ENCODE results near the gene DTX1.

DTX1 gene

DNA sequence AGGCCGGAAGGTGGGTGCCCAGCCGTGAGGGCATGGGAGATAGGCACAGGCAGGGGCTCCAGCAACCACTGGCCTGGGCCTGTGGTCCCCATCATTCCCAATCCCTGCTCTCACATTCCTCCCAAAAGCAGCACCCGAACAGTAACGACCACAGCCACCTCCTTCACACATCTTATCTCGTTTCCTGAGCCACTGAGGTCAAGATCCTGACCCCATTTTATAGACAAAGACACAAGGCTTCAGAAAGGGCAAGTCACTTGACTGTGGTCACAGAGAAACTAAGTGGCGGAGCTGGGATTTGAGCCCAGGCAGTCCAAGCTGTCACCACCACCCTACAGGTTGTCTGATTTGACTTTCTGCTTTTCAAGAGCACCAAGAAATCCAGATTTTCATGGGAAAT, 38.9 kb downstream of the DTX1 start:
- no peak for DNase-seq

- DNase-seq: no peak
Measured at GRCh38 chr12:113096675-113097461, 40.3 kb downstream of the DTX1 start.

GRCh38 chr12:113097716-113098440, 41.3 kb downstream of the DTX1 start:
- no peak for DNase-seq

DNA sequence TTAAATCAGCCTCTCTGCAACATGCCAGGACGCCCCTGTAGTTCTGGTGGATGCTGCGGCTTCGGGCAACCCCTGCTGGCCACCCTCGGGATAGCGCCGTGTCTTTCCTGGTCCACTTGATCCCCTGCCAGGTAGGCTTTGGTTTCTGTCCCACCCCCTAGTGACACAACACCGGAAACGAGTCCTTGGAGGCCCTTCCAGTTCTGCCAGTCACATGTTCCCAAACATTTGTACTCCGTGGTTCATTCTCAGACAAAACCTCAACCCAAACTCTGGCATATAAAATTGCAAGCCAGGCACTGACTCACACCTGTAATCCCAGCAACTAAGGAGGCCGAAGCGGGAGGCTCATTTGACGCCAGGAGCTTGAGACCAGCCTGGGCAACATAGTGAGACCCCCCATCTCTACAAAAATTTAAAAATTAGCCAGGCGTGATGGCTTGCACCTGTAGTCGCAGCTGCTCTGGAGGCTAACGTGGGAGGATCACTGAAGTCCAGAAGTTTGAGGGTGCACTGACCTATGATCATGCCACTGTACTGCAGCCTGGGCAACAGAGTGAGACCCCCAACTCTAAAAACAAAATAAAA, 42.0 kb downstream of the DTX1 start:
- DNase-seq: peak; percentile 58

DNA sequence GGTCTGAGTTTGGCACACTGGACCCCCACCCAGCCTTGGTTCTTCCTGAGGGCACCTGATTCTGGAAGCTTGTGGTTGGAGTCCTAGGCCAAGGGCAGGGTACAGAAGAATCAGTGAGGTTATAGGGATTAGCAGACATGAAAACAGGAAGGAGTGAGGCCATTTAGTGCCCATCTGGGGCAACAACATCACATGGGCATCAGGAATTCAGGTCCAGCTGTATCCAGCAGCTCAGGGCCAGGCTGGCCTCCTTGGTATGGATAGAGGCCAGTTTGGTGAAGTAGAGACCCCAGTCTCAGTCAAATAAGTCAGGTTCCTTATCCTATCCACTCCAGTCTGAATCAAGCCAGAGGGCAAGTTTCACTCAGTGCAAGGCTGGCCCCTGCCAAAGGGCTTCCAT, 42.8 kb downstream of the DTX1 start:
- DNase-seq: no peak

DNA sequence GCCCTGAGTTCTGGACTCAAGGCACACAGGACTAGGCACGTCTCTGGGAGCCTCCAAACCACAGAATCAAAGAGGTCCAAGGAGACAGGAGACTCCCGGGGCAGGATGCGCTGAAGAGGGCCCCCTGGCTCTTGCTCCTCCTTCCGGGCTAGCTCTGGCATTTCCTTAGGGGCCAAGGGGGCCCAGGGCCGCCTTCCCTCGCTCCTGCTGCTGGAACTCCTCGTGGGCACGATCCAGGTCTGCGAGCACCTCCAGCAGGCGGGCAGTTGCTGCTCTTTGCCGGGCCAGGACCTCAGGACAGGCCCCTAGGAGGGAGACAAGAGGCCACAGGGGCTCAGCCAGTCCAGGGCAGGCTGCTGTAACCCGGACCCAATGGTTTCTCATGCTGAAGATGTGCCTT, 43.2 kb downstream of the DTX1 start:
- DNase-seq: no peak

DNA sequence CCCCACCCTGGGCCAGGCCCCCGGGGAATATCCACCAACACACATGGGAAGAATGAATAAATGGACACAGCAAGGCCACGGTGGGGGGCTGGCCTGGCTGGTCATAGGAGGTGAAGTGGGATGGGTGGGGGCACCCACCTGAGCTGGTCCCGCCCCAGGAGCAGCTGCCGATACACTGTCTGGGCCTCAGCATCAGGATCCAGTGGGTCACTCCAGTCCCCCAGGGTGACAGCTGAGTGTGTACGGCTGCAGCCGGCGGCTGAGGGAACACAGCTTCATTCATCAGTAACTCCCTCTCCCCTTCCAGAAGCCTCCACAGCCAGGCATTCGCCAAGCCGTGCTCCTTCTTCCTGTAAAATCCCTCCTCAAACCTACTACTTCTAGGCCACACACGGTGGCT, 45.2 kb downstream of the DTX1 start:
- DNase-seq: no peak

- DNase-seq: no peak
Measured at GRCh38 chr12:113102811-113103210, 46.3 kb downstream of the DTX1 start.

- DNase-seq: peak; percentile 49
Measured at GRCh38 chr12:113103756-113104450, 47.4 kb downstream of the DTX1 start.

GRCh38 chr12:113104953-113105510, 48.5 kb downstream of the DTX1 start:
- no peak for DNase-seq

- DNase-seq: no peak
Measured at GRCh38 chr12:113105606-113106271, 49.2 kb downstream of the DTX1 start.

DNA sequence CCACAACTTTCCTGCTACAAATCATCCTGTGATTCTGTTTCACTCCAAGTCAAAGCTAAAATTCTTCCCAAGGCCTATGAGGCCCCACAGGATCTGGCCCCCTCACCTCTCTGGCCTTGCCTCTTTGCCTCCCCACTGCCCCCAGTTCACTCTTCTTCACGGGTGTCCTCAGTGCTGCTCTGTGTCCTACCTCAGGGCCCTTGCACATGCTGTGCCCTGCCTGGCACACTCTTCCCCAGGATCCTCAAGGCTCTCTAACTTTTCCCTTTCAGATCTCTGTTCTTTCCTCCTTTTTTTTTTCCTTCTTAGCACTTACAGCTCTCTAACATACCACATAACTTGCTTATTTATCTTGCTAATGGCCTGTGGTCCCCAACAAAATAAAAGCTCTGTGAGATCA, 49.8 kb downstream of the DTX1 start:
- DNase-seq: no peak

- no peak for DNase-seq
Measured at GRCh38 chr12:113108308-113108707, 51.8 kb downstream of the DTX1 start.

DNA sequence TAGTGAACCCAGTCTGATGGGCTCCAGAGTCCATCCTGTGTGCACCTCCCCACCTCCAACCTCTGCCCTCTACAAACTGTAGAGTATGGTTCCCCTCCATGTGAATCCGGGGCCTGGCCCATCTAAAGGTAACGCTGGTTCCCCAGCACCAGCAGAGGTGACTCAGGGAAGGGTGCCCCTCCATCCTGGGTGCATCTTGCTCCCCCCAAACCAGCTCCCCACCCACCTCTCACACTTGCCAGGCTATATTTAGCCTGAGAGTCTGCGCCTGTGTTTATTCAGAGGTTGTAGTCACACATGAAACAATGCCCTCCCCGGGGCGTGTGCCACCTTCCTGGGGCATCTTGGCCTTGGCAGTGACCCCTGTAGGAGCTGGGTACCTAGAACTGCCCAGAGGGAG, 52.8 kb downstream of the DTX1 start:
- DNase-seq: no peak

DNA sequence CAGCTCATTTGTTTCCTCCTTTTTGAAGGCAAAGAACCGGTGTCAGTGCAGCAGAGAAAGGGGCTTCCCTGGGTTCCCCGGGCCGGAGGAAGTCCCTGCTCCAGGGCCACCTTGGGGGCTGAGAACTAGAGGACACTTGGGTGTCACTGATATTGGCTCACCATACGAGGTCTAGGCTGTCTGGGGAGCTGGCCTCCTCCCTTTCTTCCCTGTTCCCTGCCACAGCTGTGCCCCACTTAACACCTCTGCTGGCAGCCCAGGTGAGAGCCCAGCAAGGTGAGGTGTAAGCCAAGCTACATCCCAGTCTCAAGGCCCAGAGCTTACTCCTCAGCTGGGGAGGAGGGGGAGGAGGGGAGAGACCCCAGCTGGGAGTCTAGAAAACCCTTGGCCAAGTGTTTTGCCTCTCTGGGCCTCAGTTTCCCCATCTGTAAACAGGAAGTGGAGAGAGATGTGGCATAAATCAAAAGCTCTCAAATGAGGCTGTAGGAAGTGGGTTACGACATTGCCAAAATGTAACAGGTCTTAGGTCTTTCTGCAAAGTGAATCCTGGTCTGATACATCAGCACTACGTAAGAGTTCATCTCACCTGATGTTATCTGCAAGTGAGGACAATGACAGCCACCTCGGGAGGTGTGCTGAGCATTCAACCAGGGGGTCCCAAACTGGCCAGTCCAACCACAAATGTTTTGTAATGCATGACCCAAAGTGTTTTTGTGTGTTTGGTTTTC, 53.5 kb downstream of the DTX1 start:
- peak; percentile 15 for DNase-seq

- DNase-seq: no peak
Measured at GRCh38 chr12:113111247-113111646, 54.7 kb downstream of the DTX1 start.

GRCh38 chr12:113112043-113112899, 55.7 kb downstream of the DTX1 start:
- no peak for DNase-seq

DNA sequence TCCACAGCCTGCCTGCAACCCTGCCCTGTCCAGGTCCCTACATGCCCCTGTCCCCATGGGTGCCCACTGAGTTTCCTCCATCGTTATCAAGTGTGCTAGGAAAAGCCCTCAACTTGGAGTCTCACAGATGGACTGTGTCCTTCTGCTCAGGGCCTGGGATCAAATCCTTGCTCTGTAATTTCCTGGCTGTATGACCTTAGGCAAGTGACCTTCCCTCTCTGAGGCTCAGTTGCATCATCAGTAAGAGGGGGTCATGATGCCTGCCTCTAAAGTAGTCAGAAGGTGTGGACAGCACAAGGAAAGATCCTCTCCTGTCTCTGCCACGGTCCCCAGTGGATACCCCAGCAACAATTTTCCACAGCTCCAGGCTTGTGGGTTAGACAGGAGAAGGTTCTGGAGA, 56.9 kb downstream of the DTX1 start:
- DNase-seq: no peak

DNA sequence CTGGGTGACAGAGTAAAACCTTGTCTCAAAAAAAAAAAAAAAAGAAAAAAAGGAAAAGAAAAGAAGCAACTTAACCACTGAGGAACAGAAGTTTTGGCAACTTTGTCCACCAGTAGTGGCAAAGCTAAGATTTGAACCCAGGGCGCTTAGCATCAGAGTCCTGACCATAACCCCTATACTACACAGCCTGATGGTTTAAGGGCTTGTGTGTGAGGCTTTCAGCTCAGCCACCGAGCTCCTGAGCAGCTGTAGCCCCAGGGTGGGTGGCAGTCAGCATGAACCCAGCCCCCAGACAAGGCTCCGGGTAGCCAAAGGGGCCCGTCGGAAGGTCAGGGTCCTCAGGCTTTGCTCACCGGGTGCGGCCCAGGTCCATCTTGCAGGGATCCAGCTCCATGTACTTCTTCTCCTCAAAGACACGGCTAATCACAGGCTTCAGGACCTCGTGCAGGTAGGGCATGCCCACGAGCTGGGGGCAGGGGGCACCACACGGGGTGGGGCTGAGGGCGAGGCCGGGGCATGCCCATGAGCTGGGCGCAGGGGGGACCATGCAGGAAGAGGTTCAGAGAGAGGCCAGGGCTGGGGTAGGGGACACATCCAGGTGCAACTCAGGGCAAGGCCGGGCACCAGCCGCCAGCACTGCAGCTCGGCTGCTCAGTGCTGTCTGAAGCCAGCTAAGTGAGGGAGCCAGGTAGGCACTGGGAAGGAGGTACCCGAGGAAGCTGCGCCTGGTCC, 58.1 kb downstream of the DTX1 start:
- DNase-seq: no peak

DNA sequence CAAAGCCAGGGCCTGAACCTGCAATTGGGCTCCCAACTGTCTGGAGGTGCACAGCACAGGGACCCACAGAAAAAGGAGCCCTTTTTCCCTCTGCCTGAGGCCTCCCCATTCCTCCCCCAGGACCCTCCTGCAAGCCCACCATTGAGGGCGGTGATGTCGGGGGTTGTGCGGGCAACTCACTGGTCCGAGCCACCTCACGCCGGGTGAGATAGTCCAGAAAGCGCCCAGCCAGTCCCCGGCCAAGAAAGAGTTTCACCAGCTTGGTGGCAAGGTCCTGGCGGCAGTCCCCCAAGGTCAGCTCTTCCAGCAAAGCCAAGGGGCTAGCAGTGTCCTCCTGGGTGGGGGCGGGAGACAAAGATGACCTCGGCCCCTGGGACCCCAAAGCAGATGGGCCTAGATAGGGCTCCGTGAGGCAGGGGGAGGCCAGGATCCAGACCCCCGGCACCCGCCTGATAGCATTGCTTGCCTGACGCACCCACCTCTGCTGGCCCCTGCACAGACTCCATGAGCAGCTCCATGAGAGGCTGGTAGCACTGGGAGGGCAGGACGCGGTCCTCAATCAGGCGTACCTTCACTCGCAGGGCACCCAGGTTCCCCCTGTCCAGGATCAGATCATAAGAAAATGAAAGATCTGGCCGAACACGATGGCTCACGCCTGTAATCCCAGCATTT, 59.1 kb downstream of the DTX1 start:
- no peak for DNase-seq
